Esophagus squamous epithelium (tissue), 4 donors: ENCODE data around the gene OR7C1.

ENCODE experiments used
- POLR2A ChIP-seq, 4 donors: fragments of 450-650 bp; IDR thresholded peaks; one replicate each; pipeline ENCODE4 v1.6.1; 2017; ENCODE audit warnings: antibody characterized with exemption in 4 of 4, mild to moderate bottlenecking in 4 of 4, moderate library complexity in 3 of 4
- TF ChIP-seq, protein P1 (sequence below), 6 experiments: fragments of 450-650 bp in 4 of 6; fragments of 200-600 bp in 2 of 6; sonication (generic) in 2 of 6; IDR thresholded peaks; one replicate each; pipeline ENCODE4 v1.5.1; 2016 to 2019; ENCODE audit warnings: antibody characterized with exemption in 6 of 6, mild to moderate bottlenecking in 4 of 6, moderate library complexity in 4 of 6

DNA sequence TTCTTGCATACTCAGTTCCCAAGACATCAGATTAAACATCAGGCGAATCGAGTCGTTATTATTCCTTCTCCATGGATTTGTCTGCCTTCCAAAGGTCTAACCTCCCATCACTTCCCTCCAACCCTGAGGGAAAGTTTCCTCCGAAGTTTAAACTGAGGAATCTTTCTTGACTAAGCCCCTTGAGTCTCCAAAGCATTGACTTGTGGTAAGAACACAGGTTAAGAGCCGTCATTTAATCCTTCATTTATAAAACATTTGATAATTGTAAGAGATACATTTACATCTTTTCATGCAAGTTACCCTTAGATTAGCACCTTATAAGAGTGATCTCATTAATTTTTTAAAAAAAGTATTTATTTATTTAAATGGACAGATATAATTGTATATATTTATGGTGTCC lies 13.8 kb upstream of the OR7C1 start, which contains the start of gene OR7A10:
- TF ChIP-seq, protein P1, sequence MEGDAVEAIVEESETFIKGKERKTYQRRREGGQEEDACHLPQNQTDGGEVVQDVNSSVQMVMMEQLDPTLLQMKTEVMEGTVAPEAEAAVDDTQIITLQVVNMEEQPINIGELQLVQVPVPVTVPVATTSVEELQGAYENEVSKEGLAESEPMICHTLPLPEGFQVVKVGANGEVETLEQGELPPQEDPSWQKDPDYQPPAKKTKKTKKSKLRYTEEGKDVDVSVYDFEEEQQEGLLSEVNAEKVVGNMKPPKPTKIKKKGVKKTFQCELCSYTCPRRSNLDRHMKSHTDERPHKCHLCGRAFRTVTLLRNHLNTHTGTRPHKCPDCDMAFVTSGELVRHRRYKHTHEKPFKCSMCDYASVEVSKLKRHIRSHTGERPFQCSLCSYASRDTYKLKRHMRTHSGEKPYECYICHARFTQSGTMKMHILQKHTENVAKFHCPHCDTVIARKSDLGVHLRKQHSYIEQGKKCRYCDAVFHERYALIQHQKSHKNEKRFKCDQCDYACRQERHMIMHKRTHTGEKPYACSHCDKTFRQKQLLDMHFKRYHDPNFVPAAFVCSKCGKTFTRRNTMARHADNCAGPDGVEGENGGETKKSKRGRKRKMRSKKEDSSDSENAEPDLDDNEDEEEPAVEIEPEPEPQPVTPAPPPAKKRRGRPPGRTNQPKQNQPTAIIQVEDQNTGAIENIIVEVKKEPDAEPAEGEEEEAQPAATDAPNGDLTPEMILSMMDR (IDR thresholded peaks at IDR 0.05): no peak
- TF ChIP-seq POLR2A (IDR thresholded peaks at IDR 0.05): no peak
